H1 (cell line): ENCODE data around the gene HIVEP3. TPM values are rescaled to one million over a fixed set of nuclear protein-coding genes. Genes with fewer than 3 reads are reported as not detected.

Experiments used
- ATF2 ChIP-seq: IDR thresholded peaks from 2 replicates; pipeline ENCODE4 v1.6.1; 2012; ENCODE audit warnings: low read length, inconsistent platforms
- EP300 ChIP-seq, 2 experiments: IDR thresholded peaks; 1 replicate in 1 of 2; 2 replicates in 1 of 2; pipeline ENCODE4 v1.6.1; 2011 to 2012; ENCODE audit warnings: low read depth in 2 of 2, low read length in 2 of 2, mild to moderate bottlenecking in 2 of 2, borderline replicate concordance in 1 of 2, inconsistent platforms in 1 of 2, moderate library complexity in 1 of 2
- KDM5A ChIP-seq: fragments of 200-600 bp; IDR thresholded peaks from 2 replicates; pipeline ENCODE4 v1.7.1; 2012; ENCODE audit warnings: mild to moderate bottlenecking, low read length, inconsistent platforms, mixed read lengths
- polyA plus RNA-seq, 7 experiments: library from polyadenylated mRNA; depleted of rRNA in 3 of 7; stranded (reverse) in 5 of 7; unstranded in 2 of 7; fragments of >200 nt in 5 of 7; fragments of 200-250 nt in 2 of 7; gene quantifications; 1 replicate in 5 of 7; 2 replicates in 1 of 7; 4 replicates in 1 of 7; pipeline versions ENCODE4 v1.2.1 to v1.2.3, GENCODE V29; 2011 to 2013; ENCODE audit warnings: missing spikeins in 2 of 7, mixed read lengths in 2 of 7
- total RNA-seq: library from RNA; stranded (reverse); fragmentation: NEBNext Ultra II Directional; extraction: Animal tissue kit (Norgen Biotek cat#: 25700); gene quantifications from 2 replicates; pipeline ENCODE4 v1.2.1, GENCODE V29; 2021

The HIVEP3 gene
- total and polyA plus RNA-seq, 2 of the 8 experiments (the other 6 are each of a cell fraction or from before 2014, with no cell fraction given), result 0.24 to 0.69 TPM

- TF ChIP-seq ATF2, result no peak
- TF ChIP-seq EP300 (IDR thresholded peaks at IDR 0.05; ENCODE audit: borderline replicate concordance in 1 of 2, low read depth in 2 of 2, low read length in 2 of 2), result no peak
- TF ChIP-seq KDM5A, result no peak
Measured at GRCh38 chr1:41660570-41661427, 257.9 kb downstream of the HIVEP3 start (continued).
